Endothelial cell of umbilical vein (primary cell): ENCODE results near the gene FBXW4.

Source experiments
- JUN ChIP-seq: IDR thresholded peaks from 2 replicates; pipeline ENCODE4 v1.6.1; 2011; ENCODE audit warnings: borderline replicate concordance, low read depth; ENCODE audit not compliant: insufficient read length, insufficient read depth
- POLR2A ChIP-seq: IDR thresholded peaks from 2 replicates; pipeline ENCODE4 v1.6.1; 2012; ENCODE audit warnings: low read depth, mild to moderate bottlenecking, control low read depth, low read length
- TF ChIP-seq, protein P1 (sequence below), 2 donors: IDR thresholded peaks; 1 replicate in 1 of 2; 2 replicates in 1 of 2; pipeline ENCODE4 v1.5.1; 2011; ENCODE audit warnings: low read length in 2 of 2, mild to moderate bottlenecking in 2 of 2, moderate library complexity in 2 of 2, control low read depth in 1 of 2, inconsistent platforms in 1 of 2, low read depth in 1 of 2; ENCODE audit not compliant: insufficient read depth in 1 of 2; ENCODE audit errors: extremely low read depth in 1 of 2
- TF ChIP-seq, protein P2 (sequence below): IDR thresholded peaks from 2 replicates; pipeline ENCODE4 v1.6.1; 2011; ENCODE audit not compliant: insufficient read depth, insufficient read length

DNA sequence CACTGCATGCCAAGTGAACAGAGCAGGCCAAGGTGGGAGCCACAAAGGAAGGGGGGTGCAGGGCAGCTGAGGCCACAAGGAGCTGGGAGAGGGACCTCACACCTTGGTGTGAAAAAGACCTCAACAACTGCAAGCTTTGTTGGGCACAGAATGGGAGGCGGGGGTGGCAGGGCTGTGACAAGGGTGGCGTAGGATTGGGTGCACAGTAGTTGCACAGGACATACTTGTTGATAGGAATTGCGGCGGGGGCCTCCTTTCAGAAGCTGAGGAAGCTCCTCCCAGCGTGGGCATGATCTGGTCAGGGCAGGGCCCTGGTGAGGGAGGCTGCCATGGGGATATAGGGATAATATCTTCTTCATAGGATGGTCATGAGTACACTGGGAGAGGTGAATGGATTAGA lies 132.7 kb downstream of the FBXW4 start:
- TF ChIP-seq JUN: no peak
- no peak for TF ChIP-seq POLR2A
- TF ChIP-seq, protein P1, sequence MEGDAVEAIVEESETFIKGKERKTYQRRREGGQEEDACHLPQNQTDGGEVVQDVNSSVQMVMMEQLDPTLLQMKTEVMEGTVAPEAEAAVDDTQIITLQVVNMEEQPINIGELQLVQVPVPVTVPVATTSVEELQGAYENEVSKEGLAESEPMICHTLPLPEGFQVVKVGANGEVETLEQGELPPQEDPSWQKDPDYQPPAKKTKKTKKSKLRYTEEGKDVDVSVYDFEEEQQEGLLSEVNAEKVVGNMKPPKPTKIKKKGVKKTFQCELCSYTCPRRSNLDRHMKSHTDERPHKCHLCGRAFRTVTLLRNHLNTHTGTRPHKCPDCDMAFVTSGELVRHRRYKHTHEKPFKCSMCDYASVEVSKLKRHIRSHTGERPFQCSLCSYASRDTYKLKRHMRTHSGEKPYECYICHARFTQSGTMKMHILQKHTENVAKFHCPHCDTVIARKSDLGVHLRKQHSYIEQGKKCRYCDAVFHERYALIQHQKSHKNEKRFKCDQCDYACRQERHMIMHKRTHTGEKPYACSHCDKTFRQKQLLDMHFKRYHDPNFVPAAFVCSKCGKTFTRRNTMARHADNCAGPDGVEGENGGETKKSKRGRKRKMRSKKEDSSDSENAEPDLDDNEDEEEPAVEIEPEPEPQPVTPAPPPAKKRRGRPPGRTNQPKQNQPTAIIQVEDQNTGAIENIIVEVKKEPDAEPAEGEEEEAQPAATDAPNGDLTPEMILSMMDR (IDR thresholded peaks at IDR 0.05; ENCODE audit: extremely low read depth in 1 of 2, insufficient read depth in 1 of 2, low read depth in 1 of 2, low read length in 2 of 2): no peak
- TF ChIP-seq, protein P2, sequence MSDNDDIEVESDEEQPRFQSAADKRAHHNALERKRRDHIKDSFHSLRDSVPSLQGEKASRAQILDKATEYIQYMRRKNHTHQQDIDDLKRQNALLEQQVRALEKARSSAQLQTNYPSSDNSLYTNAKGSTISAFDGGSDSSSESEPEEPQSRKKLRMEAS: no peak
